Measurements from ENCODE around the gene HPCAL1.

- TF ChIP-seq USF2 (IDR thresholded peaks at IDR 0.05; ENCODE audit: low read depth, low read length), result no peak
- TF ChIP-seq CTCF (conservative IDR thresholded peaks at IDR 0.05; ENCODE audit: low read depth, low read length), result no peak
- no peak for TF ChIP-seq CHD1 (IDR thresholded peaks at IDR 0.05; ENCODE audit: low read depth, low read length)
- TF ChIP-seq SMC3 (IDR thresholded peaks at IDR 0.05; ENCODE audit: low read depth, low read length), result no peak
- TF ChIP-seq MXI1 (IDR thresholded peaks at IDR 0.05; ENCODE audit: borderline replicate concordance, low read depth, low read length), result no peak
- TF ChIP-seq POLR2A (IDR thresholded peaks at IDR 0.05; ENCODE audit: low read depth, low read length), result no peak
- no peak for TF ChIP-seq CEBPB (IDR thresholded peaks at IDR 0.05; ENCODE audit: low read depth, low read length)
- no peak for TF ChIP-seq BHLHE40 (IDR thresholded peaks at IDR 0.05; ENCODE audit: low read depth, low read length)
- TF ChIP-seq RAD21 (IDR thresholded peaks at IDR 0.05; ENCODE audit: low read length), result no peak
- no peak for TF ChIP-seq MAFK (IDR thresholded peaks at IDR 0.05; ENCODE audit: low read depth, low read length)
- TF ChIP-seq ELK1 (IDR thresholded peaks at IDR 0.05; ENCODE audit: borderline replicate concordance, low read depth, low read length), result no peak
- no peak for TF ChIP-seq RCOR1 (IDR thresholded peaks at IDR 0.05; ENCODE audit: insufficient replicate concordance, low read length)
- no peak for TF ChIP-seq FOS (IDR thresholded peaks at IDR 0.05; ENCODE audit: low read depth, low read length)
- TF ChIP-seq RFX5 (IDR thresholded peaks at IDR 0.05; ENCODE audit: low read depth, low read length), result no peak
Measured at GRCh38 chr2:10452956-10453904, 150.5 kb downstream of the HPCAL1 start.
